HEK293T (cell line): ENCODE data around the gene BACH2.

Experiments used
- ARNT ChIP-seq: fragments of 450-650 bp; IDR thresholded peaks from 2 replicates; pipeline ENCODE4 v1.6.1; 2017; ENCODE audit warnings: mild to moderate bottlenecking
- BHLHE40 ChIP-seq: fragments of 450-650 bp; IDR thresholded peaks from 2 replicates; pipeline ENCODE4 v1.6.1; 2016; ENCODE audit warnings: mild to moderate bottlenecking, moderate library complexity, borderline replicate concordance
- CTBP1 ChIP-seq: fragments of 450-650 bp; IDR thresholded peaks from 2 replicates; pipeline ENCODE4 v1.6.1; 2016; ENCODE audit warnings: borderline replicate concordance
- ELF4 ChIP-seq: fragments of 450-650 bp; IDR thresholded peaks from 2 replicates; pipeline ENCODE4 v1.6.1; 2017; ENCODE audit warnings: antibody characterized with exemption
- FOXA1 ChIP-seq: fragments of 450-650 bp; IDR thresholded peaks from 2 replicates; pipeline ENCODE4 v1.6.1; 2016; ENCODE audit warnings: mild to moderate bottlenecking
- FOXK2 ChIP-seq: fragments of 450-650 bp; IDR thresholded peaks from 2 replicates; pipeline ENCODE4 v1.6.1; 2016; ENCODE audit warnings: mild to moderate bottlenecking
- FOXM1 ChIP-seq: fragments of 450-650 bp; IDR thresholded peaks from 2 replicates; pipeline ENCODE4 v1.6.1; 2017; ENCODE audit warnings: mild to moderate bottlenecking, borderline replicate concordance
- NFRKB ChIP-seq: fragments of 450-650 bp; IDR thresholded peaks from 2 replicates; pipeline ENCODE4 v1.6.1; 2016; ENCODE audit warnings: mild to moderate bottlenecking, moderate library complexity
- SP1 ChIP-seq: fragments of 450-650 bp; IDR thresholded peaks from 2 replicates; pipeline ENCODE4 v1.6.1; 2017
- SUZ12 ChIP-seq: fragments of 450-650 bp; IDR thresholded peaks from 2 replicates; pipeline ENCODE4 v1.6.1; 2016; ENCODE audit warnings: mild to moderate bottlenecking
- TARDBP ChIP-seq: fragments of 450-650 bp; IDR thresholded peaks from 2 replicates; pipeline ENCODE4 v1.6.1; 2016
- ZNF384 ChIP-seq: fragments of 450-650 bp; IDR thresholded peaks from 2 replicates; pipeline ENCODE4 v1.6.1; 2016
- TF ChIP-seq, protein P1 (sequence below): fragments of 450-650 bp; IDR thresholded peaks from 2 replicates; pipeline ENCODE4 v1.6.1; 2016

DNA sequence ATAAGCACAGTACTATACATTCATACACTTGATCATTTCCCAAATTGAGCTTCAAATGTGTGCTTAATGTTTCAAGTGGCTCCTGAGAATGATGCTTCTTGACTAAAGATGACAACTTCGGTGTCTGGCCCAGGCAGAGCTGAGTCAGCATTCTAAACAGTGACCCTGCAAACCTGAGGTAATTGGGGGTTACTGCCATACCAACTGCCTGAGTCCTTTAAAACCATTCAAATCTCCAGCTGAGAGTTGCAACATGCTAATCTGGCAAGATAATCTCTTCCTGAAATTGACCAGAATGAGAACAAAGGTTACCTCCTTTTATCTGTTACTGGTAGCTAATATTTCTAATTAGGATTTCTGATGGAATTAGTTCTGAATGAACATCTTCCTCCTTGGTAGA lies 8.2 kb downstream of the BACH2 start:
- no peak for TF ChIP-seq FOXM1
- no peak for TF ChIP-seq BHLHE40
- no peak for TF ChIP-seq NFRKB
- no peak for TF ChIP-seq SUZ12
- TF ChIP-seq TARDBP = no peak
- TF ChIP-seq SP1 = no peak
- TF ChIP-seq FOXA1 = no peak
- TF ChIP-seq, protein P1, sequence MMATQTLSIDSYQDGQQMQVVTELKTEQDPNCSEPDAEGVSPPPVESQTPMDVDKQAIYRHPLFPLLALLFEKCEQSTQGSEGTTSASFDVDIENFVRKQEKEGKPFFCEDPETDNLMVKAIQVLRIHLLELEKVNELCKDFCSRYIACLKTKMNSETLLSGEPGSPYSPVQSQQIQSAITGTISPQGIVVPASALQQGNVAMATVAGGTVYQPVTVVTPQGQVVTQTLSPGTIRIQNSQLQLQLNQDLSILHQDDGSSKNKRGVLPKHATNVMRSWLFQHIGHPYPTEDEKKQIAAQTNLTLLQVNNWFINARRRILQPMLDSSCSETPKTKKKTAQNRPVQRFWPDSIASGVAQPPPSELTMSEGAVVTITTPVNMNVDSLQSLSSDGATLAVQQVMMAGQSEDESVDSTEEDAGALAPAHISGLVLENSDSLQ = no peak
- no peak for TF ChIP-seq ZNF384
- TF ChIP-seq FOXK2 = no peak
- no peak for TF ChIP-seq ARNT
- TF ChIP-seq CTBP1 = no peak
- TF ChIP-seq ELF4 = no peak
